H9 (cell line): Measurements from ENCODE around the gene KRT13. TPM values are rescaled to one million over a fixed set of nuclear protein-coding genes. Genes with fewer than 3 reads are reported as not detected.

Source experiments
- DNase-seq: peaks from one replicate; pipeline ENCODE4 v3.0.0-alpha.2; 2017
- H2AFZ ChIP-seq: one replicate; pipeline ENCODE4 v1.6.1; 2013; ENCODE audit warnings: mild to moderate bottlenecking, low read length, control low read depth, moderate library complexity
- H2AK5ac ChIP-seq: 2 replicates; pipeline ENCODE4 v1.6.1; 2013; ENCODE audit warnings: low read length, control low read depth, mixed read lengths; ENCODE audit not compliant: insufficient read length
- H2BK120ac ChIP-seq: one replicate; pipeline ENCODE4 v1.6.1; 2013; ENCODE audit warnings: low read depth, mild to moderate bottlenecking, low read length, control low read depth, inconsistent platforms; ENCODE audit not compliant: poor library complexity, severe bottlenecking
- H2BK12ac ChIP-seq: 2 replicates; pipeline ENCODE4 v1.6.1; 2013; ENCODE audit warnings: low read length, control low read depth, mixed read lengths, low read depth; ENCODE audit not compliant: insufficient read length
- H2BK15ac ChIP-seq: 2 replicates; pipeline ENCODE4 v1.6.1; 2013; ENCODE audit warnings: low read depth, low read length, control low read depth
- H2BK20ac ChIP-seq: one replicate; pipeline ENCODE4 v1.6.1; 2013; ENCODE audit warnings: low read depth, mild to moderate bottlenecking, low read length, control low read depth, inconsistent platforms; ENCODE audit not compliant: poor library complexity, severe bottlenecking
- H2BK5ac ChIP-seq: 2 replicates; pipeline ENCODE4 v1.6.1; 2013; ENCODE audit warnings: low read length, control low read depth, mixed read lengths; ENCODE audit not compliant: insufficient read length
- H3K14ac ChIP-seq: 2 replicates; pipeline ENCODE4 v1.6.1; 2013; ENCODE audit warnings: low read length, control low read depth; ENCODE audit not compliant: insufficient read depth
- H3K18ac ChIP-seq: 2 replicates; pipeline ENCODE4 v1.6.1; 2013; ENCODE audit warnings: low read depth, mild to moderate bottlenecking, mixed read lengths, low read length, control low read depth; ENCODE audit not compliant: insufficient read length
- H3K23ac ChIP-seq: 2 replicates; pipeline ENCODE4 v1.6.1; 2013; ENCODE audit warnings: low read length, control low read depth, mixed read lengths, low read depth; ENCODE audit not compliant: insufficient read length
- H3K23me2 ChIP-seq: 2 replicates; pipeline ENCODE4 v1.6.1; 2013; ENCODE audit warnings: low read depth, mild to moderate bottlenecking, mixed read lengths, low read length, control low read depth; ENCODE audit not compliant: insufficient read length, poor library complexity, severe bottlenecking
- H3K27ac ChIP-seq: 2 replicates; pipeline ENCODE4 v1.5.1; 2013; ENCODE audit warnings: low read length, control low read depth, mixed read lengths, low read depth; ENCODE audit not compliant: insufficient read length
- H3K27me3 ChIP-seq: 2 replicates; pipeline ENCODE4 v1.6.1; 2013; ENCODE audit warnings: low read length, control low read depth, inconsistent platforms; ENCODE audit not compliant: insufficient read depth
- H3K4ac ChIP-seq: 2 replicates; pipeline ENCODE4 v1.6.1; 2013; ENCODE audit warnings: low read depth, mild to moderate bottlenecking, control low read depth, inconsistent platforms, low read length, moderate library complexity
- H3K4me1 ChIP-seq: 2 replicates; pipeline ENCODE4 v1.6.1; 2013; ENCODE audit warnings: low read length, control low read depth, inconsistent platforms; ENCODE audit not compliant: insufficient read depth
- H3K4me2 ChIP-seq: 2 replicates; pipeline ENCODE4 v1.6.1; 2013; ENCODE audit warnings: low read length, control low read depth, mixed read lengths; ENCODE audit not compliant: insufficient read length, insufficient read depth
- H3K56ac ChIP-seq: 2 replicates; pipeline ENCODE4 v1.6.1; 2013; ENCODE audit warnings: low read depth, mild to moderate bottlenecking, mixed read lengths, low read length, control low read depth; ENCODE audit not compliant: insufficient read length
- H3K79me1 ChIP-seq: 2 replicates; pipeline ENCODE4 v1.6.1; 2013; ENCODE audit warnings: low read depth, mild to moderate bottlenecking, moderate library complexity, low read length, control low read depth, inconsistent platforms; ENCODE audit not compliant: insufficient read depth, poor library complexity, severe bottlenecking
- H3K79me2 ChIP-seq: 2 replicates; pipeline ENCODE4 v1.6.1; 2013; ENCODE audit warnings: low read length, control low read depth, inconsistent platforms; ENCODE audit not compliant: insufficient read depth
- H3K9ac ChIP-seq: 2 replicates; pipeline ENCODE4 v1.6.1; 2013; ENCODE audit warnings: low read length, control low read depth, mixed read lengths; ENCODE audit not compliant: insufficient read length; ENCODE audit errors: extremely low read depth
- H3K9me3 ChIP-seq: one replicate; pipeline ENCODE4 v1.6.1; 2013; ENCODE audit warnings: low read depth, low read length, inconsistent platforms; ENCODE audit not compliant: control insufficient read depth
- H3T11ph ChIP-seq: one replicate; pipeline ENCODE4 v1.6.1; 2013; ENCODE audit warnings: mild to moderate bottlenecking, low read length, control low read depth, inconsistent platforms
- H4K20me1 ChIP-seq: one replicate; pipeline ENCODE4 v1.6.1; 2013; ENCODE audit not compliant: control insufficient read depth, insufficient read length, insufficient read depth
- H4K5ac ChIP-seq: 2 replicates; pipeline ENCODE4 v1.6.1; 2013; ENCODE audit warnings: low read depth, mild to moderate bottlenecking, mixed read lengths, low read length, control low read depth; ENCODE audit not compliant: insufficient read length
- H4K8ac ChIP-seq: replicated peaks from 2 replicates; pipeline ENCODE4 v1.6.1; 2013; ENCODE audit warnings: low read length, control low read depth, mixed read lengths, low read depth; ENCODE audit not compliant: insufficient read length
- H4K91ac ChIP-seq: 2 replicates; pipeline ENCODE4 v1.6.1; 2013; ENCODE audit warnings: low read depth, mild to moderate bottlenecking, moderate library complexity, mixed read lengths, low read length, control low read depth; ENCODE audit not compliant: insufficient read length
- H3K27ac Mint-ChIP-seq, 3 experiments: 2 replicates in 2 of 3; 3 replicates in 1 of 3; pipeline ENCODE4 v1.8.0; 2020 to 2021; ENCODE audit warnings: mixed read lengths in 3 of 3, mild to moderate bottlenecking in 1 of 3, moderate library complexity in 1 of 3
- H3K27me3 Mint-ChIP-seq: 2 replicates; pipeline ENCODE4 v1.8.0; 2021; ENCODE audit warnings: low read depth, mild to moderate bottlenecking, moderate library complexity, mixed read lengths
- H3K36me3 Mint-ChIP-seq, 3 experiments: 2 replicates in 2 of 3; 3 replicates in 1 of 3; pipeline ENCODE4 v1.8.0; 2020 to 2021; ENCODE audit warnings: low read depth in 3 of 3, mixed read lengths in 3 of 3; ENCODE audit not compliant: insufficient read depth in 1 of 3
- H3K4me1 Mint-ChIP-seq, 2 experiments: 2 replicates each; pipeline ENCODE4 v1.8.0; 2020; ENCODE audit warnings: mixed read lengths in 2 of 2
- H3K4me3 Mint-ChIP-seq, 2 experiments: 2 replicates in 1 of 2; 3 replicates in 1 of 2; pipeline ENCODE4 v1.8.0; 2020 to 2021; ENCODE audit warnings: mild to moderate bottlenecking in 2 of 2, mixed read lengths in 2 of 2, moderate library complexity in 1 of 2
- H3K9me3 Mint-ChIP-seq, 2 experiments: 2 replicates in 1 of 2; 3 replicates in 1 of 2; pipeline ENCODE4 v1.8.0; 2020; ENCODE audit warnings: mild to moderate bottlenecking in 2 of 2, mixed read lengths in 2 of 2, moderate library complexity in 1 of 2
- WGBS: extraction: QIAGEN DNeasy Blood & Tissue Kit; methylation state at CpG from one replicate; pipeline ENCODE4 v1.1.7; 2013; ENCODE audit warnings: missing lambda C conversion rate, low lambda C conversion rate, mixed read lengths; ENCODE audit not compliant: insufficient read length; ENCODE audit errors: extremely low coverage; 5-methylcytosine and 5-hydroxymethylcytosine counted together
- total RNA-seq: library from RNA; stranded (reverse); gene quantifications from 2 replicates; pipeline ENCODE4 v1.2.1, GENCODE V29; 2021
- TF ChIP-seq, protein P1 (sequence below): fragments of 200-600 bp; sonication (generic); conservative IDR thresholded peaks from 3 replicates; pipeline ENCODE4 v1.8.0; 2021; ENCODE audit warnings: antibody characterized with exemption, mild to moderate bottlenecking

Gene KRT13
- total RNA-seq, 1 experiment from 2014 or later: not detected

GRCh38 chr17:41457676-41458075, 47.7 kb downstream of the KRT13 start:
- H3K27ac ChIP-seq: no peak overlapping the region
- Mint-ChIP-seq H3K27me3 (peaks cover 13% of the 10 kb centered on the region), H3K4me3 (no peak overlapping the region), H3K9me3 (no peaks in the 10 kb centered on the region), H3K36me3 (no peaks in the 10 kb centered on the region), H3K4me1 (no peaks in the 10 kb centered on the region), H3K27ac (no peak overlapping the region)
- no peak overlapping the region for H3T11ph ChIP-seq
- H4K5ac ChIP-seq: no peak overlapping the region
- H2BK12ac ChIP-seq: no peak overlapping the region
- no peaks in the 10 kb centered on the region for H3K79me1 ChIP-seq
- no peak overlapping the region for H2BK120ac ChIP-seq
- TF ChIP-seq, protein P1, sequence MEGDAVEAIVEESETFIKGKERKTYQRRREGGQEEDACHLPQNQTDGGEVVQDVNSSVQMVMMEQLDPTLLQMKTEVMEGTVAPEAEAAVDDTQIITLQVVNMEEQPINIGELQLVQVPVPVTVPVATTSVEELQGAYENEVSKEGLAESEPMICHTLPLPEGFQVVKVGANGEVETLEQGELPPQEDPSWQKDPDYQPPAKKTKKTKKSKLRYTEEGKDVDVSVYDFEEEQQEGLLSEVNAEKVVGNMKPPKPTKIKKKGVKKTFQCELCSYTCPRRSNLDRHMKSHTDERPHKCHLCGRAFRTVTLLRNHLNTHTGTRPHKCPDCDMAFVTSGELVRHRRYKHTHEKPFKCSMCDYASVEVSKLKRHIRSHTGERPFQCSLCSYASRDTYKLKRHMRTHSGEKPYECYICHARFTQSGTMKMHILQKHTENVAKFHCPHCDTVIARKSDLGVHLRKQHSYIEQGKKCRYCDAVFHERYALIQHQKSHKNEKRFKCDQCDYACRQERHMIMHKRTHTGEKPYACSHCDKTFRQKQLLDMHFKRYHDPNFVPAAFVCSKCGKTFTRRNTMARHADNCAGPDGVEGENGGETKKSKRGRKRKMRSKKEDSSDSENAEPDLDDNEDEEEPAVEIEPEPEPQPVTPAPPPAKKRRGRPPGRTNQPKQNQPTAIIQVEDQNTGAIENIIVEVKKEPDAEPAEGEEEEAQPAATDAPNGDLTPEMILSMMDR: no peak
- H2BK20ac ChIP-seq: no peak overlapping the region
- H4K8ac ChIP-seq: no peak overlapping the region
- H3K23me2 ChIP-seq: no peaks in the 10 kb centered on the region
- no peak overlapping the region for H3K23ac ChIP-seq
- H3K4ac ChIP-seq: no peak overlapping the region
- H3K27me3 ChIP-seq: no peaks in the 10 kb centered on the region
- H3K56ac ChIP-seq: no peak overlapping the region
- no peak overlapping the region for H2BK5ac ChIP-seq
- no peaks in the 10 kb centered on the region for H4K20me1 ChIP-seq
- H3K79me2 ChIP-seq: no peaks in the 10 kb centered on the region
- no peak overlapping the region for H2BK15ac ChIP-seq
- no peak overlapping the region for H3K4me2 ChIP-seq
- H2AFZ ChIP-seq: no peak overlapping the region
- H3K18ac ChIP-seq: no peak overlapping the region
- H3K14ac ChIP-seq: no peak overlapping the region
- DNase-seq: no peak
- H4K91ac ChIP-seq: no peak overlapping the region
- no CpG with 5 or more reads among the region's 4 CpGs for WGBS
- H3K9ac ChIP-seq: no peak overlapping the region
- no peaks in the 10 kb centered on the region for H3K4me1 ChIP-seq
- no peak overlapping the region for H2AK5ac ChIP-seq
- H3K9me3 ChIP-seq: no peaks in the 10 kb centered on the region
